Stimulated activated CD4-positive, alpha-beta T cell treated with anti-CD3 and anti-CD28 coated beads, Interleukin-15, amount 100 ng/mL, for 24 hours (primary cell): ENCODE results near the gene PTPN3.

Experiments used
- DNase-seq: peaks from one replicate; pipeline ENCODE4 v3.0.0-alpha.2; 2020

PTPN3 gene

GRCh38 chr9:109500421-109500974 lies 2.4 kb upstream of the PTPN3 start:
- no peak for DNase-seq

- no peak for DNase-seq
Observed at GRCh38 chr9:109499631-109500410, 1.7 kb upstream of the PTPN3 start.

- no peak for DNase-seq
Observed at GRCh38 chr9:109499093-109499630, 1.1 kb upstream of the PTPN3 start.

GRCh38 chr9:109497226-109498153 lies 617 bp downstream of the PTPN3 start:
- DNase-seq: no peak

- no peak for DNase-seq
Observed at GRCh38 chr9:109496841-109497225, 1.3 kb downstream of the PTPN3 start.

- no peak for DNase-seq
Observed at GRCh38 chr9:109496218-109496617, 1.9 kb downstream of the PTPN3 start.

- DNase-seq: no peak
Observed at GRCh38 chr9:109493648-109494047, 4.5 kb downstream of the PTPN3 start.

- DNase-seq: no peak
Observed at GRCh38 chr9:109491590-109491989, 6.5 kb downstream of the PTPN3 start.

- no peak for DNase-seq
Observed at GRCh38 chr9:109488791-109489492, 9.2 kb downstream of the PTPN3 start.

- no peak for DNase-seq
Observed at GRCh38 chr9:109488351-109488750, 9.8 kb downstream of the PTPN3 start.

GRCh38 chr9:109487247-109487646 lies 10.9 kb downstream of the PTPN3 start:
- no peak for DNase-seq

GRCh38 chr9:109483744-109484429 lies 14.2 kb downstream of the PTPN3 start:
- DNase-seq: no peak

- DNase-seq: no peak
Observed at GRCh38 chr9:109482391-109482916, 15.7 kb downstream of the PTPN3 start.

- no peak for DNase-seq
Observed at GRCh38 chr9:109481856-109482255, 16.3 kb downstream of the PTPN3 start.

- no peak for DNase-seq
Observed at GRCh38 chr9:109479822-109480221, 18.3 kb downstream of the PTPN3 start.

- no peak for DNase-seq
Observed at GRCh38 chr9:109478665-109479380, 19.3 kb downstream of the PTPN3 start.

GRCh38 chr9:109478051-109478563 lies 20.0 kb downstream of the PTPN3 start:
- DNase-seq: no peak

GRCh38 chr9:109477258-109478050 lies 20.7 kb downstream of the PTPN3 start:
- no peak for DNase-seq

GRCh38 chr9:109476642-109477257 lies 21.4 kb downstream of the PTPN3 start:
- DNase-seq: no peak

GRCh38 chr9:109475526-109475925 lies 22.6 kb downstream of the PTPN3 start:
- no peak for DNase-seq
